ENCODE data around the gene FHL3. TPM values are rescaled to one million over a fixed set of nuclear protein-coding genes. Genes with fewer than 3 reads are reported as not detected.

Gene FHL3
- total and polyA plus RNA-seq, 9 of the 15 experiments (the other 6 are each of a cell fraction or from before 2014, with no cell fraction given): 6.1 to 144 (median 34.1) TPM

GRCh38 chr1:38012363-38013226 is 7.3 kb upstream of the FHL3 start, which contains the start of gene UTP11 (continued):
- TF ChIP-seq, protein P1, sequence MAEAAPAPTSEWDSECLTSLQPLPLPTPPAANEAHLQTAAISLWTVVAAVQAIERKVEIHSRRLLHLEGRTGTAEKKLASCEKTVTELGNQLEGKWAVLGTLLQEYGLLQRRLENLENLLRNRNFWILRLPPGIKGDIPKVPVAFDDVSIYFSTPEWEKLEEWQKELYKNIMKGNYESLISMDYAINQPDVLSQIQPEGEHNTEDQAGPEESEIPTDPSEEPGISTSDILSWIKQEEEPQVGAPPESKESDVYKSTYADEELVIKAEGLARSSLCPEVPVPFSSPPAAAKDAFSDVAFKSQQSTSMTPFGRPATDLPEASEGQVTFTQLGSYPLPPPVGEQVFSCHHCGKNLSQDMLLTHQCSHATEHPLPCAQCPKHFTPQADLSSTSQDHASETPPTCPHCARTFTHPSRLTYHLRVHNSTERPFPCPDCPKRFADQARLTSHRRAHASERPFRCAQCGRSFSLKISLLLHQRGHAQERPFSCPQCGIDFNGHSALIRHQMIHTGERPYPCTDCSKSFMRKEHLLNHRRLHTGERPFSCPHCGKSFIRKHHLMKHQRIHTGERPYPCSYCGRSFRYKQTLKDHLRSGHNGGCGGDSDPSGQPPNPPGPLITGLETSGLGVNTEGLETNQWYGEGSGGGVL (CRISPR knock-in tag; IDR thresholded peaks at IDR 0.05): 0 out of 2 replicates have a peak, but pooled peaks have one; percentile 32
- TF ChIP-seq HIVEP1 (CRISPR knock-in tag; IDR thresholded peaks at IDR 0.05) (peak; percentile 94), MBD2 (IDR thresholded peaks at IDR 0.05; ENCODE audit: borderline replicate concordance, low read depth) (peak; percentile 95), MTA1 (IDR thresholded peaks at IDR 0.05; ENCODE audit: borderline replicate concordance) (peak; percentile 97), MNT (conservative IDR thresholded peaks at IDR 0.05) (peak; percentile 97 to 98), NR4A1 (CRISPR knock-in tag; IDR thresholded peaks at IDR 0.05) (peak; percentile 99), NR4A1 (tag; IDR thresholded peaks at IDR 0.05) (peak; percentile 99), CXXC5 (CRISPR knock-in tag; IDR thresholded peaks at IDR 0.05) (peak; percentile 100), CC2D1A (IDR thresholded peaks at IDR 0.05) (0 out of 2 replicates have a peak, but pooled peaks have one; percentile 21), RFX7 (CRISPR knock-in tag; IDR thresholded peaks at IDR 0.05) (peak; percentile 87), JUND (IDR thresholded peaks at IDR 0.05; ENCODE audit: borderline replicate concordance, low read depth, low read length) (peak; percentile 79), JUND (tag; IDR thresholded peaks at IDR 0.05; ENCODE audit: borderline replicate concordance, low read depth, low read length) (peak; percentile 80; the same call in 2 of the 3 replicates)
- TF ChIP-seq, protein P2, sequence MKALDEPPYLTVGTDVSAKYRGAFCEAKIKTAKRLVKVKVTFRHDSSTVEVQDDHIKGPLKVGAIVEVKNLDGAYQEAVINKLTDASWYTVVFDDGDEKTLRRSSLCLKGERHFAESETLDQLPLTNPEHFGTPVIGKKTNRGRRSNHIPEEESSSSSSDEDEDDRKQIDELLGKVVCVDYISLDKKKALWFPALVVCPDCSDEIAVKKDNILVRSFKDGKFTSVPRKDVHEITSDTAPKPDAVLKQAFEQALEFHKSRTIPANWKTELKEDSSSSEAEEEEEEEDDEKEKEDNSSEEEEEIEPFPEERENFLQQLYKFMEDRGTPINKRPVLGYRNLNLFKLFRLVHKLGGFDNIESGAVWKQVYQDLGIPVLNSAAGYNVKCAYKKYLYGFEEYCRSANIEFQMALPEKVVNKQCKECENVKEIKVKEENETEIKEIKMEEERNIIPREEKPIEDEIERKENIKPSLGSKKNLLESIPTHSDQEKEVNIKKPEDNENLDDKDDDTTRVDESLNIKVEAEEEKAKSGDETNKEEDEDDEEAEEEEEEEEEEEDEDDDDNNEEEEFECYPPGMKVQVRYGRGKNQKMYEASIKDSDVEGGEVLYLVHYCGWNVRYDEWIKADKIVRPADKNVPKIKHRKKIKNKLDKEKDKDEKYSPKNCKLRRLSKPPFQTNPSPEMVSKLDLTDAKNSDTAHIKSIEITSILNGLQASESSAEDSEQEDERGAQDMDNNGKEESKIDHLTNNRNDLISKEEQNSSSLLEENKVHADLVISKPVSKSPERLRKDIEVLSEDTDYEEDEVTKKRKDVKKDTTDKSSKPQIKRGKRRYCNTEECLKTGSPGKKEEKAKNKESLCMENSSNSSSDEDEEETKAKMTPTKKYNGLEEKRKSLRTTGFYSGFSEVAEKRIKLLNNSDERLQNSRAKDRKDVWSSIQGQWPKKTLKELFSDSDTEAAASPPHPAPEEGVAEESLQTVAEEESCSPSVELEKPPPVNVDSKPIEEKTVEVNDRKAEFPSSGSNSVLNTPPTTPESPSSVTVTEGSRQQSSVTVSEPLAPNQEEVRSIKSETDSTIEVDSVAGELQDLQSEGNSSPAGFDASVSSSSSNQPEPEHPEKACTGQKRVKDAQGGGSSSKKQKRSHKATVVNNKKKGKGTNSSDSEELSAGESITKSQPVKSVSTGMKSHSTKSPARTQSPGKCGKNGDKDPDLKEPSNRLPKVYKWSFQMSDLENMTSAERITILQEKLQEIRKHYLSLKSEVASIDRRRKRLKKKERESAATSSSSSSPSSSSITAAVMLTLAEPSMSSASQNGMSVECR (CRISPR knock-in tag; IDR thresholded peaks at IDR 0.05): peak; percentile 94
